ENCODE data around the gene MTHFD1.

- TF ChIP-seq POLR2A (IDR thresholded peaks at IDR 0.05), result no peak
- no peak for TF ChIP-seq CTCF (IDR thresholded peaks at IDR 0.05)
- TF ChIP-seq EP300 (IDR thresholded peaks at IDR 0.05), result no peak
These were observed 85.9 kb downstream of the MTHFD1 start for GRCh38 chr14:64474041-64474440.
